SKM-1 (cell line): ENCODE data around the gene RPL38.
"Not testable (repeated sequence)": the region's sequence is repeated elsewhere in the genome, so short reads cannot be mapped to it uniquely, and the experiment has no call there.

ENCODE experiments used
- DNase-seq: peaks from one replicate; lab custom pipeline; 2025; ENCODE audit not compliant: unreplicated experiment; lab: John Stamatoyannopoulos, UW

RPL38 gene

DNA sequence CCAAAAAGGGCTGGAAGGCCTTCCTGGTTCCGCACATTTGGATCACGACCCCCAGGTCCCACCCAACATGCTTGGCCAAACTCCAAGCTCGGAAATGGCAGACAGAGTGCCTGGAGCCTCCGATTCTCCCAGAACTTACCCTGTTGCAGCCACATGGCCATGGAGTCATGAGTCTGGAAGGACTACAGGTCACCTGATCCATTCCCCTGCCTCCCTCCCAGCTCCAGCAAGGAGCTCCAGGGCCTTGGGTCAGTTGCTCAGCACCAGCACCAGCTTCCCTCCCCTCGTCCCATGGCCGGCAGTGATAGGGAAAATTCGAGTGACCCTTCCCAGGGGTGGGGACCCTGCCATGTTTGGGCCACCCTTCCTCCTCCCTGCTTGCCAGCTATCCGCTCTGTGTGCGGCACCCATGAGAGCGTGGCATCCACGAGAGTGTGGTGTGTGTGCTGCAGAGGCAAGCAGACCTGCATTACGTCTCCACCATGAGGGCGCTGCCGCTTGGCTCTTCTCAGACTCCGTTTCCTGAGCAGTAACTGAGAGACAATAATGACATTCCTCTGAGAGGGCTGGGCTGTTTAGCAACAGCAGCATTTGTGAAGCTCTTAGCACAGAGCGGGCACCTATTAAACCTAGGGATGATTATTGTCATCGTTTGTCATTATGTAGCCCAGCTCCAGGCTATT is 21.3 kb upstream of the RPL38 start:
- no peak for DNase-seq

- DNase-seq, result no peak
Observed at GRCh38 chr17:74183411-74183810, 20.1 kb upstream of the RPL38 start.

GRCh38 chr17:74185571-74186185 is 17.8 kb upstream of the RPL38 start:
- no peak for DNase-seq

DNA sequence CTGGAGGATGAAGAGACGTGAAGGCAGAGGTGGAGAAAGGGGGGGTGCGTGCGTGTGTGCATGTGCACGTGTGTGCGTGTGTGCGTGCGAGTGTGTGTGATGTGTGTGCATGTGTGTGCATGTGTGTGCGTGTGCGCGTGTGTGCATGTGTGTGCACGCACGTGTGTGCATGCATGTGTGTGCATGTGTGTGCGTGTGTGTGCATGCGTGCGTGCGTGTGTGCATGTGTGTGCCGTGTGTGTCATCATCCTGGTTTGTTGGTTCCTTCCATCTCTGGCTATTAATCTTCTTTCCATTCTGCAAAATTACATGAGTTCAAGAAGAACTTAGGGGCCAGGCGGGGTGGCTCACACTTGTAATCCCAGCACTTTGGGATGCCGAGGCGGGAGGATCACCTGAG is 17.0 kb upstream of the RPL38 start:
- DNase-seq, result no peak

GRCh38 chr17:74187761-74188160 is 15.7 kb upstream of the RPL38 start:
- no peak for DNase-seq

GRCh38 chr17:74188687-74189086 is 14.8 kb upstream of the RPL38 start:
- DNase-seq, result not testable (repeated sequence)

DNA sequence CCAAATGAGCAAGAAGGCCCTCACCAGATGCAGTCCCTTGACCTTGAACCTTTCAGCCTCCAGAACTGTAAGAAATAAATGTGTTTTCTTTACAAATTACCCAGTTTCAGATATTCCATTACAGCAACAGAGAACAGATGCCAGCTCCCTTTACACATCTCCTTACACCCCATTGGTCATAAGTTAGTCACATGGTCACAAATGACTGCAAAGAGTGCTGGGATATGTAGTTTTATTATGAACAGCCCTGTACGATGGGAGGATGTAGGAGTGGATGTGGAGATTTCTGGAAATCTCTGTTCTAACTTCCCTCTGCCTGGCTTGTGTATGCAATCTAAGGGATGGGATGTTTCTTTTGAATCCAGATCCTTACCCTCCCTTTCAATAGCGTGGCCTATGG is 13.3 kb upstream of the RPL38 start:
- peak; percentile 35 for DNase-seq

GRCh38 chr17:74190807-74191406 is 12.6 kb upstream of the RPL38 start:
- DNase-seq, result no peak

- DNase-seq, result no peak
Observed at GRCh38 chr17:74192950-74193781, 10.3 kb upstream of the RPL38 start.

DNA sequence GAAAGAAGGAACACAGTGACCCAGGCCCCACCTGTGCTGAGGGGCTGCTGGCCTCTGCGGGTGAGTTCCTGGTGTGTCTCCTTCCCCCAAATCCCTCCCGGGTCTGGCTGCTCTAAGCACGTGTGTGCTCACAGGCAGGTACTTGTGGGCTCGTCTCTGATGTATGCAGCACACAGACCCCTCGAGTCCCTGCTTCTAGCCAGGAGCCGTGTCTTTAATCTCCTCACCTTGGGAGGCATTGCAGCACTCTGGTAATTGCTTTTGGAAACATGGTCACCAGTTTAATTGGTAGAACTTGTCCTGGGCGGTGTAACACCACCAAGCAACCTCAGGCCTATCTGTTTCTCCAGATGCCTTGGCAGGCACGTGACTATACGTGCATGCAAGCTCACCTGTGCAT is 8.8 kb upstream of the RPL38 start:
- DNase-seq, result no peak

- no peak for DNase-seq
Observed at GRCh38 chr17:74196541-74197317, 6.7 kb upstream of the RPL38 start.

- DNase-seq, result no peak
Observed at GRCh38 chr17:74197801-74198200, 5.7 kb upstream of the RPL38 start.

- DNase-seq, result no peak
Observed at GRCh38 chr17:74198694-74199093, 4.8 kb upstream of the RPL38 start.

DNA sequence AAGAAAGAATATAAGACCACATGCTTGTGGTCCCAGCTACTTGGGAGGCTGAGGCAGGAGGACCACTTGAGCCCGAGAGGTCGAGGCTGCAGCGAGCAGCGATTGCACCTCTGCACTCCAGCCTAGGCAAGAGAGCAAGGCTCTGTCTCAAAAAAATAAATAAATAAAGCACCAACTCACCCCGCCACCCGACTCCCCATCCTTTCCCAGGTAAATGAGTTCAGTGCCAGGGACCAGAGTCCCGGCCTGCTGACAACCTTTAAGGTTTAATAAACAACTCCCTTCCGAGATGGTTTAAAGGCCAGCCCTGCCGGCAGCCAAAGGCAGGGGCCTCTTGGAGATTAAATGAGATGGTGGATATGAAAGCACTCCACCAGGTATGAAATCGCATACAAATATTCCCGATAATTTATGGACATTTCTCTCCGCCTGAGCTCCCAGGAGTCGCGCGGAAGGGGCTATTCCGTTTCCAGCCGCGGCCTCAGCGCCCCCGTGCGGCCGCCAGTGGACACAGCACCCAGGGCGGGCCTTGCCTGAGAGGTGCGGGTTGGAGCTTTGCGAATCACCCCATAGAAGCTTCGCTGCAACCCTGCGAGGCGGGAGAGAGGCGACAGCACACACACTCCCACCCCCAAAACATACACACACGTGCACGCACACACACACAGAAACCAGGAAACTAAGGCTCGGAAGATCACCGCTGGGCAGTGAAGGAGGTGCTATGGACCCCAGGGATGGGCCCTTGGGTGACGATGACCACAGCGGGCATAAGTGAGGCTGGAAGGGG is 4.0 kb upstream of the RPL38 start:
- peak; percentile 45 for DNase-seq

DNA sequence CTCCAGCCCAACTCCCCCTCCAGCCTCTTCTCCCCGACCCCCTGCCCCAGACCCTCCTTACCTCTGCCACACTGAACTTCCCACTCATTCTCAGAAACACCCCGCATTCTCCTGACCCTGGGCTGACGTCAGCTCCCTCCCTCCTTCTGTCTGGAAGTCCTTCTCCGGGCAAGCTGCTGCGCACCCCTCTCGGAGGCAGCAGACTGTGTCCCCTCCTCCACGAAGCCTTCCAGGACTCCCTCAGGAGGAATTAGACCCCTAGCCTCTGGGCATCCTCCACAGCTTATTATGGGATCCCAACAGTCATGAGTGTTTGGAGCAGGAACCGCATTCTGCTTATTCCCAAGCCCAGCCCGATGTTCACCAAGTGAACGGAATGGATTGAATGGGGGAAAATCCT is 3.4 kb upstream of the RPL38 start:
- DNase-seq, result no peak

- no peak for DNase-seq
Observed at GRCh38 chr17:74201250-74201649, 2.2 kb upstream of the RPL38 start.

GRCh38 chr17:74201948-74202347 is 1.5 kb upstream of the RPL38 start:
- DNase-seq, result no peak

- DNase-seq, result no peak
Observed at GRCh38 chr17:74202938-74203337, 540 bp upstream of the RPL38 start.

DNA sequence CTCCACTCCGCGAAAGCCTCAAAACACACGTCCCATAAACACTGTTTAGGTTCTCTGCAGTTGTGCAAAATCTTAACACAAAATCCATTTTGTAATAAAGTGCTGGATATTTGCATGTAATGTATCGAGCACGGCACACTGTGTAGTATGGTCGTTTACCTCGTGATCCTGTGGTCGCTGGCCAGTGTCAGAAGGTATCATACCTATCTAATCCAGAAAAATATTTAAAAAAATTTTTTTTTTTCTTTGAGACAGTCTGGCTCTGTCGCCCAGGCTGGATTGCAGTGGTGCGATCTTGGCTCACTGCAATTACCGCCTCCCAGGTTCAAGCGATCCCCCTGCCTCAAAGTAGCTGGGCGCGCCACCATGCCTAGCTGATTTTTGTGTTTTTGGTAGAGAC is 996 bp downstream of the RPL38 start:
- DNase-seq, result no peak

DNA sequence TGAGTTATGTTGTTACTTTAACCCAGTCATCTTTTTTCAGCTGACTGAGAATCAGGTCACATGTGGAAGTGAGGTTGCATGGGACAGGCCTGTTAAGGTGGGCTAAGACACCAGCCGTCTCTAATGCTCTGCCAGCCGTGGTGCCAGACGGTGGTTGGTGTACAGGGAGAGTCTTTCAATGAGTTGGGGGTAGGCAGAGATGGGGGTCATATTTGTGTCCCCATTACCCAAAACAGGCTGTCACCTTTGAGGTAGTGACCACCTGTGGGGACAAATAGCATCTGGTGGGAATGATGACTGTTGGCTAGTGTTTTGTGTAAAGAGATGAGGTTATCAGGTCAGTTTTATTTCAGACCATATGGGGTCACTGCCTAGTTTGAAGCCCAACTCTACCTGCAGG is 1.8 kb downstream of the RPL38 start:
- DNase-seq, result no peak
